ENCODE measurements around the gene PPARGC1A.

PPARGC1A gene

DNA sequence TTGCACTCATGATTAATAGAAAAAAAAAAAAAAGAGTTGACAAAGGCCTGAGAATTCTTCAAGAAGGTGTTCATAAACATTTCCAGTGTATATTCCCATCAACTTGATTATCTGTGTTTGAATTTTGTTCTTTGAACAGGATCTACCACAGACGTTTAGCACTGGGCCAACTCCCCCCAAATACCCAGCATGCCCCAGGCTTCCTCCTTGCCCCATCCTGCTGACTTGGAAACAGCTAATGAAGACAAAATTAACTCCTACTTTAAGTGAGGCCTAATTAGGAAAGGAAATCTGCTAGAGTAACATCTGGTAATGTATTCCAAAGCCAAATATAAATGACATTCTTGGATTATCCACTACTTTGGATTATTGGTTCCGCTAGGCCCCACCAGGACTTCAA, 52.5 kb downstream of the PPARGC1A start:
- DNase-seq = no peak

DNA sequence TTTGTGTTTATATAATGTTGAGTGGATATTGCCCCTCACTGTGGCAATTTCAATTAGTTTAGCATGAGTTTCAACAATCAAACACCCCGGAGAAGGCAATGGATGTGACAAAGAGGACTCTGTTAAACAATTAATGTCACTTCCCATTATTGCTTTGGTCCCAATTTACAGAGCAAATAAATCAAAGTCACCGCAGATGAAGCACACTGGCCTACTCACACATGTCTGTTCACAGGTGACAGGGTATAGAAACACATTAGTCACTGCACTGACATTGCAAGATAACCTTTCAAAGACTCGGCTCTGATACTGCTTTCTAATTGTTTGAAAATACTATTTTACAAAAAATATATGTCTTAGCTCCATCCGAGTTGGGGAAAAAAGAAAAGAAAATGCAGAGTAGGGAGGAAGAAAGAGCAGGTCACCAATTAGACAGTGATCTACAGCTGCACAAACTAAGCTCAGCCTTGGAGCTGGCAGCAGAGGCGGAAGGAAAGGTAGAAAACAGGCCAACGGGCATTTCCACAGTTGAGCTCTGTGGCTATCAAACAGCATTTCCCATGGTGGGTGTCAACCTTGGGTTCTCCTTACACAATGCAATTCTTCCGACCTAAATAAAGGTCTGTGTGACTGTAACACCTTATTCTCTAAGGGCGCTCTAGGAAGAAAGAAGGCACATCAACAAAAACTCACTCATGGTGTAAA, 53.9 kb downstream of the PPARGC1A start:
- DNase-seq = no peak

DNA sequence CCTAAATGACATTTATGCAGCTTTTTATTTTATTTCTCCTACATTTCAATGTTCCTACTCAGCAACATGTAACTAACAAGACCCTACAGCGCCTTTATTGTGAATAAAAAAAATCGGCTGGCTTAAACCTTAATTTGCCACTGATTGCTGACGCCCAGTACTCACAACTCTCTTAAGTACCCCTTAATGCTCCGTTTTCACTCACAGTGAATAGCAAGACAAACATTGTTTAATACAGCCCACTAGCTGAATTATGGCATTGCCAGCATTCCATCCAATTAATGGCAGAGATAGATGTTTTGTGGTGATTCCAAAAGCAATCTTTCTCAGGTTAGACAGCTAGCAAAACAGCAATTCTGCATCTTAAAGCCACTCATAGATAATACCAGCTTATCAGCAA, 61.1 kb downstream of the PPARGC1A start:
- no peak for DNase-seq

DNA sequence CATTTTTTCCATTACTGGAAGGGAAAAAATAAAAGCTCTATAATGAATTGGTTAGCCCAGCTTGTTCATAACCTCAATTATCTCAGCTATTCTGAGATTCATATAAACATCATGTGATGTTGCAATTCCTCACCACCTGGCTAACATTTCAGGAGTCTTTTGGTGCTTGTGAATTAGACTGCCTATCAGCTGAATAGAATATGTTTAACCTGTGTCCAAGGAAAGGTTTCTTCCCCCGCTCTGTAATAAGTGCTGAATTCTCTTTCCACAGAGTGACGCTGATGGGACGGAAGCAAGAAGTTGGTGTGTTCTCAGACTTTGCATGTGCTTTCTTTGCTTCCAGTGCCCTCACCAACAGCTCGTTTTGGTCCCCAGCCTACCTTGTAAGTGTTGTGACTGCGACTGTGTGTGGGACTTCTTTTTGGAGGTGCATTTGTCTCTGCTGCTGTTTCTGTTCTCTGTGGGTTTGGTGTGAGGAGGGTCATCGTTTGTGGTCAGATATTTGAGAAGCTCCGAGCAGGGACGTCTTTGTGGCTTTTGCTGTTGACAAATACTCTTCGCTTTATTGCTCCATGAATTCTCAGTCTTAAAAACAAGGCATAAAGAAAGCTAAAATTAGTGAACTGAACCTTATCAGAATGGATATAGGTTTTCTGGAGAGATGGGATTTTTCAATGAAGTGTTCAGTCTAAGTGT, 61.7 kb downstream of the PPARGC1A start:
- DNase-seq = no peak

DNA sequence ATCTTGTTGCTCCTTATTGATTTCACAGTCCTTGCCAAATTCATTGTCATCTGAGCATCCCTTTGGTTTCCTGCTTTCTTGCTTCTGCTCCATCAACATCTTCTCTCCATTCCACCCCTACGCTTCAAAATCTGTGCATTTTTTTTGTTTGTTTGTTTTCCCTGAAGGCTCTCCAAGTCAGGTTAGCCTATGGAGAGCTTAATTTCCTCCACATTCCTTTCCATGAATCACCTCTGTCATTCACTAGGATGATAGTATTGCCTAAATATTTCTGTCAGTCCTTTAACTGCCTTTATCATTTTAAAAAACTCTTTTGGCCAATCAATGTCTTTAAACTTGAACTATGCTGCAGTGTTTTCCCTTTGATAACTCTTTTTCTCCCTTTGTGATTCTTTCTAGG, 67.7 kb downstream of the PPARGC1A start:
- no peak for DNase-seq

DNA sequence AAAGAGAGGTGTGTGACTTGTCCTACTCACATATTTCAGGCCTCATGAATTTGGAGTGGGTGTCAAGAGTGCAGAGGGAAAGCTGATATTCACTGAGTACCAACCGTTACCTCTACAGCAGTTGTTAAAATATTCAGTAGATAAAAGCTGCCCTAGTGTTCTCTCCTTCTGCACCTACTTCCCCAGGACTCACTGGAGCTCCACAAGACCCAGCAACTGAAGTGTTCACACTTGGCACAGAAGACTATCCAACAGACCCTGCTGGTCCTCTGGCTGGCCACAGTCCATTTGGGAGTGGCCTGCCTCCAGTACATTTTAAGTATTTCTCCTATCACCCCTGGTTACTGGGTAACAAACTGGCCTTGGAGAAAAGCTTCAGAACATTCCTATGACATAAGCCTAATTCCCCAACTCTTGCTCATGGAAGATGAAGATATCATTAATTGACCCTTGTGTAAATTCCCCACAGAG, 70.8 kb downstream of the PPARGC1A start:
- no peak for DNase-seq

DNA sequence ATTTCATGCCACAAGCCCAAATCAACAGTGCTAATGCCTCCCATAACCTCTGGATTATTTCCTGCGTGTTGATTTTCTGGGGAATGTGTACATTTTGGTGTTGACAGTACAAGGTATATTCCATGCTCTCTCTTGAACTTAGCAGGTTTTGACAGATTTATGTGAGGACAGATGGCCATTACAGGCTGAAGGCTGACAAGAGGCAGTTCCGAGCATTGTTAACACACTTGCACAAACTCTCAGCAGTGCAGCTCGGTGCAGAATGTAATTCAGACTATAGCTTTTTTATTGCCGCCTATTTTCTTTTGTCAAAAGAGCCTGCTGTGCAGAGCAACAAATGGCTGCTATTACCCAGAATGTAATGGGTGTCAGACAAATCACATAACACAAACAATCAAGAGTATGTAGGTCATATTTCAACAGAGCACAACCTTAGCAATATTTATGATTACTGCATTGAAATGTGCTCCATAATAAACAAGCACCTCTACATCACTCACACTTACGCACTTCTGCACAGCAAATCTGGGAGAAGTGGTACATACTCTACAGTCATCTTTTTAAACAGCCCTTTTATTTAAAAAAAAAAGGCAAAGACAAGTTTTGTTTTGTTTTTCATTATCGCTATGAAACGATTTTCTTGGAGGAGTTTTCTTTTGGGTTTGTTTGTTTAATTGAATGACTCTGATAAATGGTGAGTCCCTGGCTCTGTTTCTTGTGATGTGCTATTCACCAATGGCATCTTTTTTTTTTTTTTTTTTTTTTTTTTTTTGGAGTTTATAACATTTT, 71.6 kb downstream of the PPARGC1A start:
- no peak for DNase-seq

DNA sequence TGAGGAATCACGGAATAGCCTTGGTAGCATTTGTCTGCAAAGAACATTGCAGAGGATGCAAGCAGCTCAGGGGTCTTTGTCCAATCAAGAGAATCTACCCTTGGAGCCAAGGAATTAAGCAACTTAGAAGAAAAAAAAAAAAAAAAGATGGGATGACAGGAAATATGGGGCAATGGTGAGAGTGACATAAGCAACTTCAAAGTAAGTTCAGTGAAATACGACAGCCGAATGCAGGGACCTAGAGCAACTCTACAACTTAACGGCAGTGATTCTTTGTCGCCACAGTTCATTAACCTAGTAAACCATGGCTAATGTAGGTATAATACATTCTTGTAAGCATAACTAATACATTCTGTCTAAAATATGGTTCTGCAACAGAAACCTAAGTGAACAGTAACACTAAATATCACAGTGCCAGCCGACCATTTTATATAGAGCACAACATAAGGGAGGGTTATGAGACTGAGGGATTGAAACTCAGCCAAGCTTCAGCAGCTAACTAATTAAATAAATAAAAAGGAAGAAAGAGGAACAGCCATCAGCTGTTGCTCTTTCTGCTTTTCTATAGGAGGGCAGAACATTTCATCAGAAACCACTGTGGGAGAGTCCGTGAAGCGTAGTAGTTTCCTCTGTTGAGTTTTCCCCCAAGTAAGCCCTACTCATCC, 74.7 kb downstream of the PPARGC1A start:
- peak; percentile 8 to 30 for DNase-seq

DNA sequence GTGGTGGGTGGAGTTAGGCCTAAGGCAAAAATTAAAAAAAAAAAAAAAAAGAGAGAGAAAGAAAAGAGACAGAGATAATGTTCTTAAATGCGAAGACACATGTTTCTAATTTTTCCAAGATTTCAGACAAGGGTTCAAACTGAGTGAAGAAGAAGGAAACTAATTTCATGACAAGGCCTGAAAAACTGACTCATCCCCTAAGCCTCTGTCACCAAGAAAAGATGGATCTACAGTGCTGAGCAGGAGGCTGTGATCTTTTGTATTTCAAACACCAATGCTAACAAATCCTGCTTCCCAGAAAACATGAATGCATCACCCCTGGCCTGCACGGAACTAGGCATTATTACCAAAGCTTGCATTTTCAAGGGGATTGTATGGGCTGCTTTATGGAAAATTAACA, 75.3 kb downstream of the PPARGC1A start:
- DNase-seq = no peak

DNA sequence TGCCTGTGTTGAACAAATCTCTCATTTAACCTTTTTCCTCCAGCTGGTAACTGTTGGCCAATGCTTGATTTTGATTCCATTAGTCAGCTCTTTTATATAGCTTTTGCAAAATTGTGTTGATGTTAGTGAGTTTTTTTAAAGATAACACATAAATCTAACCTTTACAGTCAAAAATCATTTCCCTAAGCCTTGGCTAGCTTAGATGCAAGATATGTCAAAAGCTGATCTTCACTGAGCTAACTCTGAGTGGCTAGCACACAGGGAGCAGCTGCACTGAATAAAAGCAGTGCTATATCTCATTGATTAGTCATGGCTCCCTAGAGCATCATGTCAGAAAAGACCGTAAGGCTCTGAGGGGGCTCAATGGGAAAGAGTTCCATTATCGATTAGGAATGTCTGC, 78.7 kb downstream of the PPARGC1A start:
- DNase-seq = no peak

DNA sequence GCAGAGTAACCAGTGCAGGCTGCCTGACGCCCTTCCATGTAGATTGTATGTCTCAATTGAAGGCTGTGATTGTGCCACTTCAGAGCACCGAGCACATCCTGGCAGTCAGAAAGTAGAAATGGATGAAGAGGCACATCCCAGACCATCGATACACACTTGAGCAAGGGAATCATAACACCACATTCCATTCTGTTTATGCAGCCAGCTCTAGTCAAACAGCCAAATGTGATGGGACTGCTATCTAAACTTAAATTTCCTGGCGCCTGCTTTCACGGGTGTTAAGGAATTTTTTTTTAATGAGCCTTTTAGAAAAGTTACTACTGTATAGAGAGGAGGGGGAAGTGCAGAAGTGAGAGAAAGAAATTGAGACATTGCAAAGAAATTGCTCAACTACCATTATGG, 84.4 kb downstream of the PPARGC1A start:
- no peak for DNase-seq

DNA sequence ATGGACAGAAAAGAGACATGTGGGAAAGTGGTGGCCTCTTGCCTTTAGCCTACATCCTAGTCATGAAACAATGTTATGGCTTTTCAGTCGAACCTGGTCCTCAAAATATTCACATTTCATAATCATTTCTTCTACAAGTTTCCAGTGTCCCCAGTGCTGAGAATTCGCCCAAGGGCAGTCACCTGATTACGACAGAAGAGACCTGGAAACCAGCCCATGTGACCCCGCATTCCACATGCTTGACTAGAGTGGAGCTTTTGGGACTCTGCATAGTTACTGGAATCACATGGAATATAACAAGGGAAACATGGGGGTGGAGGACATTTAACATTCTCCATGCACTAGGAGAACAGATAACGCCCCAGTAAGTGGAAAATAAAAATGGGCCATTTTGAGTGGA, 100.1 kb downstream of the PPARGC1A start:
- DNase-seq = no peak

DNA sequence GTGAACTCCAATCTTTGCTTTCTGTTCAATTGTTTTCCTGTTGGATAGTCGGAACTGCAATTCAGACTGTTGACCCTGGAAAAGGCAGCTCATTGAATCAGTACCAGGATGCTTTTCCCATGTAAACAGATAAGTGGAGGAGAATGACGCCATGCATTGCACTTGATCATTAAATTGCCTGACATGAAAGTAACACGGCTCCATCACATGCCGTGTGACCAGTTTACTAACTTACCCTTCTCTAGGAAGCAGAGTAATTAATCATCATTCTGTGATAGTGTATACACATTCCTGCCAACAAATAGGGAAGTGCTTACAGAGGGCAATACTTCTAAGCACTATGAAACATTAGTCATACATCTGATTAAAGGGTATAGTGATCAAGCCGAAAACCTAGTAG, 101.4 kb downstream of the PPARGC1A start:
- DNase-seq = peak in 1 of 2 experiments; percentile 10

DNA sequence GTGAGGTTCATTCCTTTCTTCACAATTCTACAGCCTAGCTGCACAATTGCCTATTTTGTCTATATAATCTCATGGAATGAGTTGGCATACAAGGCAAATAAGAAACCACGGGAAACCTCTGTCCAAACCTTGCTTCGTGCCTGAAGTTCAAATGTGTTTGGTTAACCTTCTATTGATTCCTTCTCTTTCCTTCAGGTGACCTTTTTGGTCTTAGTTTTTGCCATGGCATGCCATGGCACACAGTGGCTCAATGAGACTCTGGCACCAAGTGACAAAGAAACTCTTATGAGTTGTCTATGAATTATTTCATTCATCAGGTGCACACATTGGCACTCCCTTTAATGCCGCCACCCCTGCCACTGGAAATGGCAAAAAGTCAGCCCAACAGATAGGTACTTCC, 101.8 kb downstream of the PPARGC1A start:
- DNase-seq = no peak

DNA sequence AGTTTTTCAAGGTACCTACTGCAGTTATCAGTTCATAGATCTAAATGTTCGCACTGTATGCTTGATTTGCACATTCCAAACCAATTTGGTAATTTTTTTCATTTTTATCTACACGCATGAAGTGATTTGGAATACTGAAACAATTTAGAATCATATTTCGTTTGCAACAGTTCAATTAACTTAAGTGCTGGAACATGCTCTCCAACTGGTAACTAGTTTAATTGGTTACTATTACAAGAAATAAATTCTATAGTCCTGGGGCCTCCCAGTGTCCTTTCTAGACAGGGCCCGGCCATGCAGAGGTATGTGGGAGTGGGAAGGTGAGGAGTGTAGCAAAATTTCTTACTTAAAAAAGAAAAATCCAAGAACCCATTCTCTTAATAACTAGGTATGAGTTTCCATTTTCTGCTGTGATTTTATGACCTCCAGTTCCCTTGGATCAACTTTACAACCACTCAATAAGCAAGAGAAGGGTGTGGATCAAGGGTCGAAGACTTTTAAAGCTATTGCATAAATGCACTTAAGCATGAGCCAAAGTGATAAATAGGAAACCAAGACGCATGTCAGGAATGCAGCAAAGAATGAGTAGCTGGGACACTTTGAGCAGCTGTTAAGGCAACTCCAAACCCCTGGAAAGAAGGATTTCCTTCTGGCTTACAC, 106.9 kb downstream of the PPARGC1A start:
- DNase-seq = no peak

DNA sequence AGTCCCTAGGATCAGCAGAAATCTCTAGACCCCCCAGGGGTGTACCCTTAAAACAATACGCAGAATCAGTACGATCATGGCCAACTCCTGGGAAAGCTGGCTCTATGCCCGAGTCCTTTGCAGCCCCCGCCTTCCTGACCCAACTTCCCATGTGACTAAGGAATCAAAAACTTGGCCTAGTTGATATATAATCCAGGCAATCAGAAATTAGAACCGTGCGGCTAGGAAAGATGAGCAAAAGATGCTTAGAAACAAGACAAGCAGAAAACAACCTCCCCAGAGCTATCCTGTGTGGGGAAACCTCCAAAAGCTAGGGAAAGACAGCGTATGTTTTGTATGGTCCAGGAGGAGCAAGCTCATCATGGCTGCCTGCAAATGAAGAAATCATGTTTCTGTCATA, 110.0 kb downstream of the PPARGC1A start:
- no peak for DNase-seq

DNA sequence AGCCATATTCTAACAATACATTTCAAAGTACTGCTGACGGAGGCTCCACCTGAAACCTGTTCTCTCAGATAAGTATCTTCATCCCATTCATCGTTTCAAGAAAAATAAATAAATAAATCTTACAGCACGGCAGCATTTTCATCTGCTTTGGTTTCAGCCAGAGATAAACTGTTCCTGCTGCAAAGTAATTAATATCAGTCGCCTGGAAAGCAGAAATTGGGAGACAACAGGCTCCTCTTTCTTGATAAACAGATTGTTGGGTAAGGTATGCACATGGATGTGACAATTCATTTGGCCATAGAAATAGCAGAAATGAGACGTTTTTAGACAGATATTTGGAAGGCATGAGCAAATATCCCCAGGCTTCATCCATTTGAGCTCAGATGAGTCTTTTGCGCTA, 110.4 kb downstream of the PPARGC1A start:
- no peak for DNase-seq

DNA sequence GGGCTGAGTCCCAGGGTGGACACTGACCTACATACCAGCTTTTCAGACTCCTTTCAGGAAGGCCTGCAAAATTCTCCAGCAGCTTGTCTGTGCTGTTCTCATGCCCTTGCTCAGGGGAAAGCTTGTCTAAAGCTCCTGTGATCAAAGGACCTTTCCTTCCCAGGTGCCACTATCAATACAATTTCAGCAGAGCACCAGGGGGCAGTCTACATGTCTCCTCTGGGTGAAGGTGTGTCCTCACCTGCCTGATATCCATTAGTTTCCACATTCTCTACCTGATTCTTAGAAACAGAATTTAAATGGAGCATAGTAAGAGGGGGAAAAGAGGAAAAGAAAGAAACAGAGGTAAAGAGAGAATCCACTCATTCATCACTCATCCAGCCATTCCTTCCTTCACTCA, 114.2 kb downstream of the PPARGC1A start:
- DNase-seq = no peak

DNA sequence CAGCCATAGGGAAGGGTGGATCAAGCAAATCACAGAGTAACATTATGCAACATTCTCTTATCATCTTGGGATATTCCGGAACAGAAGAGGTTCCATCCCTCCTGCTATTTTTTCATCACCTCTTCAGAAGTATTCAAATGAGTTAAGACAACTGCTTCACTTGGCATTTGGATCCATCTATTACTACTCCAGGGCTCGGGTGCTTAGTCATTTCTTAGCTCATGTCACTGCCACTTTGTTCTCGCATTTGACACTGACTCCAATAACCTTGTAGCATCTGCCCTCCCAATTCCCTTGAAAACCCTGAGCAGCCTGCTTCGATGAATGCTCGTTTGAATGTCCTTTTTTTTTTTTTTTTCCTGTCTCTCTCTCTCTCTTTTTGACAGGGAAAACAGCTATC, 114.9 kb downstream of the PPARGC1A start:
- DNase-seq = no peak

DNA sequence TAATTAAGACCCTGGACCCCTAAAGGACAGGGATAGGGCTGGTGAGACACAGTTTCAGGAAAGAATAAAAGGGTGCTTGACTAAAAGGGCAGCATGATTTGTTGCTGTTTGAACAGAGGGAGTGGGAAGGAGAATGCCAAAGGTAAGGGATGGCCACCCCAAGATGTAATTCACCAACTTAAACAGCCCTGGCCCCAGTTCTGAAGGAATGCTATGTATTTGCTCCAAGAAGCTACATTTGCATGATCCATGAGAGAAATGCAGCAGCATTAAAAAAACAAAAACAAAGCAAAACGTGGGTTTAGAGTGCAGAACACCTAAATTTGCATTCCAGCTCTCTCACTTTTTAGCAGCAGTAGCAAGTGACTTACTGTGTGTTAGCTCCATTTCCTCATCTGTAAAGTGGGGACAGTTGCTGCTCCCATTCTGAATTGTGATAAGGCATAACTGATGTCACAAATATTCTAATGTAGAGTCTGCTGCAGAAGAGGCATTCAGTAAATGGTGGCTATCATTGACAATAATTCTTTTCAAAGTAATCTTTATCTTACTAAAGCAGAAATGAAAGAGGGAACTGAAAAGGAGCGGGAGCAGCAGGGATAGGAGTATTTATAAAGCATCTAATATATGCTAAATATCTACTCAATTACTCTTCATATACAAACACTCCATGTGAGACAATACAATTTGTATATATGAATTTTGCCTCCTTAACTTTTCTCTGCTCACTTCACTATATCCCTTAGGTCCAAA, 115.8 kb downstream of the PPARGC1A start:
- no peak for DNase-seq

DNA sequence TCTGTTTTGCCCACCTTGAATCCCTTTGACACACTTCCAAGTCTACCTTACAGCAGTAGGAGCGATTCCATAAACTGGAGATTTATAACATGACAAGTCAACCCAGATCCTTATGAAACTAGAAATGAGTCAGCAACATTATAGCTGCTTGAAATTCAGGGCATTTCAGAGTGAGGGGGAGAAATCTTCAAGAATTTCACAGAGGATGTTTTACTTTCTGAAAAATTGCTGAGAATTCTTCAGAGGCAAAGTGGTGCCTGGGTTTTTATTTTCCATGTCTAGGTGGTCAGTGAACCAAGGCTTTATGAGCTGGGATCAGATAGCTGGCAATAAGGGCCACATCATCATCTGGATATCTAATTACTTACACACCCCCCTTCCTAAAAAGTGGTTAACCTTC, 119.8 kb downstream of the PPARGC1A start:
- no peak for DNase-seq

DNA sequence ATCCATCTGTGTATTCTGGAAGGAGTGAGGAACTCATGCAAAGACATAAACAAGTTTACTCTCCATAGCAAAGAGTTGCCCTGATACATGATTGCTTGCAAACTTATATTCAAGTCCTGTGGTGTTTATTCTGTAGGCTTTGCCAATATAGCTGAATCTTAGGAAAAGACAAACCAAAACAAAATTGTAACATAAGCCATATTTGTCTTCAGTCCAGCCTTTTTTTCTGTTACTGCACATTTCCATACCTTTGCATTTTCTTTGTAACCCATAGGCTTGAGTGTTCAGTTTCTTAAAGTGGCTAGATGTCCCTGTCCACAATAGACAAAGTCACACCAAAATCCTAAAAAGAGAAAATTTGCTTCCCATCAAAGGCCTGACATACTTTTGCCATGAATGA, 120.4 kb downstream of the PPARGC1A start:
- no peak for DNase-seq
